Caco-2 (cell line): ENCODE data around the gene EML4. TPM values are rescaled to one million over a fixed set of nuclear protein-coding genes. Genes with fewer than 3 reads are reported as not detected.

ENCODE experiments used
- BruUV-seq: library from RNA; stranded (reverse); fragments of 400-500 nt; replicated peaks from 2 replicates; lab custom pipeline; 2021; lab: Mats Ljungman, UMichigan
- CTCF ChIA-PET: fragments of 300-600 bp; sonication (Branson Sonifier 250); formaldehyde crosslinking; loops from one replicate; lab custom pipeline; 2022; ENCODE audit warnings: antibody characterized with exemption; lab: Charles Lee
- POLR2A ChIA-PET: fragments of 300-600 bp; sonication (Branson Sonifier 250); formaldehyde crosslinking; loops from one replicate; lab custom pipeline; 2022; ENCODE audit warnings: antibody characterized with exemption; lab: Charles Lee
- DNase-seq, 2 experiments: peaks; one replicate each; pipeline versions ENCODE4 v3.0.0 to v3.0.0-alpha.2; 2020 to 2022
- H3K27me3 ChIP-seq: replicated peaks from 2 replicates; pipeline ENCODE4 v1.6.0; 2011; ENCODE audit warnings: low read length; ENCODE audit not compliant: control insufficient read depth, insufficient read depth
- H3K36me3 ChIP-seq: 2 replicates; pipeline ENCODE4 v1.5.1; 2011; ENCODE audit warnings: low read length; ENCODE audit not compliant: control insufficient read depth, insufficient read depth
- H3K4me1 ChIP-seq: fragments of 250-450 bp; sonication (Bioruptor Pico); 2 replicates; pipeline ENCODE4 v1.5.1; 2020; ENCODE audit warnings: mild to moderate bottlenecking
- H3K4me3 ChIP-seq: 2 replicates; pipeline ENCODE4 v1.5.1; 2011; ENCODE audit warnings: low read depth, mild to moderate bottlenecking, control low read depth, low read length
- H3K9me3 ChIP-seq: fragments of 250-450 bp; sonication (Bioruptor Pico); 2 replicates; pipeline ENCODE4 v1.5.1; 2020; ENCODE audit warnings: mild to moderate bottlenecking, moderate library complexity
- H3K27ac Mint-ChIP-seq: one replicate; pipeline ENCODE4 v1.8.0; 2022; ENCODE audit warnings: mixed read lengths; ENCODE audit not compliant: unreplicated experiment
- H3K27me3 Mint-ChIP-seq: one replicate; pipeline ENCODE4 v1.8.0; 2022; ENCODE audit warnings: mixed read lengths; ENCODE audit not compliant: insufficient read depth, unreplicated experiment
- H3K36me3 Mint-ChIP-seq: one replicate; pipeline ENCODE4 v1.8.0; 2022; ENCODE audit warnings: mild to moderate bottlenecking, mixed read lengths; ENCODE audit not compliant: insufficient read depth, unreplicated experiment
- H3K4me1 Mint-ChIP-seq: one replicate; pipeline ENCODE4 v1.8.0; 2022; ENCODE audit warnings: low read depth, mixed read lengths; ENCODE audit not compliant: unreplicated experiment
- H3K4me3 Mint-ChIP-seq: one replicate; pipeline ENCODE4 v1.8.0; 2022; ENCODE audit warnings: mild to moderate bottlenecking, moderate library complexity, mixed read lengths; ENCODE audit not compliant: unreplicated experiment
- H3K9me3 Mint-ChIP-seq: one replicate; pipeline ENCODE4 v1.8.0; 2022; ENCODE audit warnings: mixed read lengths; ENCODE audit not compliant: unreplicated experiment
- CTCF ChIP-seq, 2 experiments: fragments of 200-600 bp in 1 of 2; IDR thresholded peaks; 1 replicate in 1 of 2; 2 replicates in 1 of 2; pipeline versions ENCODE4 v1.5.1 to v1.8.0; 2011 to 2022; ENCODE audit warnings: antibody characterized with exemption in 1 of 2, control low read depth in 1 of 2, inconsistent platforms in 1 of 2, low read depth in 1 of 2, low read length in 1 of 2, mild to moderate bottlenecking in 1 of 2, moderate library complexity in 1 of 2; ENCODE audit not compliant: insufficient read depth in 1 of 2, severe bottlenecking in 1 of 2, unreplicated experiment in 1 of 2
- intact Hi-C: fragments of 100-400 bp; cut with micrococcal nuclease; formaldehyde crosslinking; loops from one replicate; pipeline ENCODE4 v1.10.0; 2022; ENCODE audit not compliant: unreplicated experiment
- total RNA-seq: library from RNA; stranded (reverse); gene quantifications from 2 replicates; pipeline ENCODE4 v1.2.3, GENCODE V29; 2022

Gene EML4
- total RNA-seq, 1 experiment from 2014 or later, result 125 TPM

DNA sequence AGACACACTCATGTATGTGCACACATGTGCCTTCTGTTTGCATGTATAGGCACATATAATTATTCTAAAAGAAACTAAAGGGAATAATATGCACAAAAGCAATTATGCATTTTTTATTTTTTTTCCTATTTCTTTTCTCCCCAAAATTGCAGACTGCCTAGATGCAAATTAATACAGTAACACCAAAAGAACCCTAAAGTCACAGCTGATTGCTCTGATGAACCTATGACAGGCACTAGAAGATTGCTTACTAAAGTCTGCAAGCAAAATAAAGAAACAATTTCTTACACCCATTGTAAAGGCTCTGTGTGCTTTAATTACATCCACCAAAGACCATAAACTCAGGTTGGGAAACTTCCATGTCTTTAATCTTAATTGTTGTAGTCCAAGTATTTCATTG lies 7.7 kb upstream of the EML4 start:
- H3K4me3 Mint-ChIP-seq, result no peak overlapping the region
- H3K9me3 Mint-ChIP-seq, result no peaks in the 10 kb centered on the region
- intact Hi-C loops, result no loop called here
- H3K9me3 ChIP-seq, result no peaks in the 10 kb centered on the region
- H3K27me3 ChIP-seq, result no peaks in the 10 kb centered on the region
- CTCF ChIA-PET, result no interaction called here
- no peak for TF ChIP-seq CTCF (IDR thresholded peaks at IDR 0.05; ENCODE audit: insufficient read depth in 1 of 2, low read depth in 1 of 2, low read length in 1 of 2, severe bottlenecking in 1 of 2, unreplicated experiment in 1 of 2)
- no peaks in the 10 kb centered on the region for H3K36me3 ChIP-seq
- no peaks in the 10 kb centered on the region for H3K36me3 Mint-ChIP-seq
- H3K4me3 ChIP-seq, result no peak overlapping the region
- H3K4me1 ChIP-seq, result no peaks in the 10 kb centered on the region
- no peaks in the 10 kb centered on the region for H3K27me3 Mint-ChIP-seq
- no peak overlapping the region for H3K27ac Mint-ChIP-seq
- POLR2A ChIA-PET, result no interaction called here
- peaks cover 8% of the 10 kb centered on the region for H3K4me1 Mint-ChIP-seq
- BruUV-seq, result no TSS peak
- no peak for DNase-seq

DNA sequence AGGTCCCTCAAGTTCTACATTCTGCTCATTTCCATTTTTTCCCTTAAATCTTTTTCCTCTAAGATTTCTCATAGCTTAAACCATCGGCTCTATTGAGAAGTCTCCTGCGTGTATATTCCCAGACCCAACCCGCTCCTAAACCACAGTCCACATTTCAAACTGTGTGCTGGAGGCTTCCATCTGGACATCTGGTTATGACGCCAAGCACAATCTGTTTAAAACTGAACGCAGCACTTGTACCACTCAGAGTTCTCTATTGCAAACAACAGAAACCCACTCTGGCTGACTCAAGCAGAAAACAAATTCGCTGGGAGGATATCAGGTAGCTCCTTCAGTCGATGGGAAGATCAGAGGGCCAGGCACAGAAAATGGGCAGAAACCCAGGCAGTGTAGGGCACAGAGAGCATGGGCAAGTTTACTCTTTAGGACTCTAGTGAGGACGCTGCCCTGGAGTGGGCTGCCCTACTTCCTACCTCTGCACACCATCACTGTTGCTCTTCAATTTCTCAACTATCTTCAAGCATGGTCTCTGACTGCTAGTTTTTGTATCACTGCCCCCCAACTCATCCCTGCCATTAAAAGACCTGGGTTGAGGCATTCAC lies 5.6 kb upstream of the EML4 start:
- DNase-seq, result no peak
- Histone ChIP-seq H3K4me1 (peaks cover 17% of the 10 kb centered on the region), H3K36me3 (no peaks in the 10 kb centered on the region), H3K9me3 (no peaks in the 10 kb centered on the region), H3K27me3 (no peaks in the 10 kb centered on the region), H3K4me3 (no peak overlapping the region)
- Mint-ChIP-seq H3K27me3 (no peaks in the 10 kb centered on the region), H3K4me1 (peaks cover 19% of the 10 kb centered on the region), H3K4me3 (no peak overlapping the region), H3K9me3 (no peaks in the 10 kb centered on the region), H3K36me3 (peaks cover under 1% of the 10 kb centered on the region), H3K27ac (no peak overlapping the region)
- intact Hi-C loops, result no loop called here
- no peak for TF ChIP-seq CTCF (IDR thresholded peaks at IDR 0.05; ENCODE audit: insufficient read depth in 1 of 2, low read depth in 1 of 2, low read length in 1 of 2, severe bottlenecking in 1 of 2, unreplicated experiment in 1 of 2)
- POLR2A ChIA-PET, result no interaction called here
- BruUV-seq, result no TSS peak
- CTCF ChIA-PET, result no interaction called here

DNA sequence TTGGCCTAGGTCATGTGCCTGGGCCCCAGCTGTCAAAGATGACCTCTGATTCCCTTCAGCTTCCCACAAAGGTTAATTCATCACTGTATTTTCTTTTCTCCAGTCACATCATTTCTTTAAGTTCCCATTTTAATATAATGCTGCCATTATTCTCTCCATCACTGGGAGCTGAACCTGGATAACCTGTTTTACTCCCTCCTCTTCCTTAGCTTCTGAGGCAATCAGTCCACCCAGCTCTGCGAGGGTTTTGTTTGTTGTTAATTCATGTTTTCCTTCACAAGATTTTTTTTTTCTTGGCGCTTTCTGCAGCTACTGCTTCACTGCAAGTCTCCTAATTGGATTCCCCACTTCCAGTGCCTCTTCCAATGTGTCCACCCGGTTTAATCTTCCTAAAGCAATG lies 5.1 kb upstream of the EML4 start:
- Mint-ChIP-seq H3K36me3 (peaks cover 6% of the 10 kb centered on the region), H3K9me3 (no peaks in the 10 kb centered on the region), H3K4me3 (no peak overlapping the region), H3K27me3 (no peaks in the 10 kb centered on the region), H3K27ac (peak overlapping the region; percentile 19), H3K4me1 (peaks cover 24% of the 10 kb centered on the region)
- intact Hi-C loops, result no loop called here
- H3K4me1 ChIP-seq, result peaks cover 21% of the 10 kb centered on the region
- H3K36me3 ChIP-seq, result no peaks in the 10 kb centered on the region
- CTCF ChIA-PET, result no interaction called here
- no peak overlapping the region for H3K4me3 ChIP-seq
- POLR2A ChIA-PET, result no interaction called here
- no peak for DNase-seq
- TF ChIP-seq CTCF (IDR thresholded peaks at IDR 0.05; ENCODE audit: insufficient read depth in 1 of 2, low read depth in 1 of 2, low read length in 1 of 2, severe bottlenecking in 1 of 2, unreplicated experiment in 1 of 2), result no peak
- no TSS peak for BruUV-seq
- H3K9me3 ChIP-seq, result no peaks in the 10 kb centered on the region
- H3K27me3 ChIP-seq, result no peaks in the 10 kb centered on the region
